Measurements from ENCODE around the gene THUMPD1.
"Not testable (repeated sequence)": the region's sequence is repeated elsewhere in the genome, so short reads cannot be mapped to it uniquely, and the experiment has no call there.

THUMPD1 gene

GRCh38 chr16:20696618-20697017 is 45.0 kb downstream of the THUMPD1 start:
- in situ Hi-C loops (cut with MboI; ENCODE audit: low sequenced_read_pairs), result no loop called here

DNA sequence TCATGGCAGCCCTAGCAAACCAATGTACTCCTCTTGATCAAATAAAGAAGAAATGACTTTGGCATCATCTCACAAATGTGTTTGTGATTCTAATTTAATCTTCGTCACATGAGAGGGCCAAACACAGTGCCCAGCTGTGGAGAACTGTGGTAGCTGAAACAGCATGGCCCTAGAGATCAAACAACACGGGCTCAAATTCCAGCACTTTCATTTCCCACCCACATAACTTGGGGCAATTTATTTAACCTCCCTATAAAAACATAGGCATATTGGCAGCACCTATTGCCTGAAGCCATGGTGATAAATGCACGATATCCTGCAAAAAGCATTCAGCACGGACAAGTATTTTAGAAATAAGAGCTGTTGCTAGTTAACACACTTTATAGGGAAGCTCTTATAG is 46.6 kb downstream of the THUMPD1 start:
- in situ Hi-C loops (cut with MboI; ENCODE audit: low sequenced_read_pairs), result no loop called here

GRCh38 chr16:20694096-20694495 is 47.5 kb downstream of the THUMPD1 start:
- in situ Hi-C loops (cut with MboI; ENCODE audit: low sequenced_read_pairs), result not testable (repeated sequence)

DNA sequence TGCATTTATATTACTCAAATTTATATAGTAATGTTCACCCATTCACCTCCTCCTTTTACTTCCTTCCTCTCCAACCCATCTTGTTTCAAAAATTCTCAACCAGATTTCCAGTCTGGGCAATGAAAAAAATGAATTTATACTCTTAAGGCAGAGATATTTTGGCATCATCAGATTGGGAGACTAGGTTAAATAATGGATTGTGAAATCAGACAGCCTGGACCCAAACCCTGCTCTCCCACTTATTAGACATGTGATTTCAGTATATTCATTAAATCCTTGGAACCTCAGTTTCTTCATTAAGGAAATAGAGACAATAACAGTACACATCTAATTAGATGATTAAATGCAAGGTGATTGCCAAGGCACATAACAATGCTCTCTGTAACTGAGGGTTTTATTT is 52.0 kb downstream of the THUMPD1 start:
- in situ Hi-C loops (cut with MboI; ENCODE audit: low sequenced_read_pairs), result no loop called here

DNA sequence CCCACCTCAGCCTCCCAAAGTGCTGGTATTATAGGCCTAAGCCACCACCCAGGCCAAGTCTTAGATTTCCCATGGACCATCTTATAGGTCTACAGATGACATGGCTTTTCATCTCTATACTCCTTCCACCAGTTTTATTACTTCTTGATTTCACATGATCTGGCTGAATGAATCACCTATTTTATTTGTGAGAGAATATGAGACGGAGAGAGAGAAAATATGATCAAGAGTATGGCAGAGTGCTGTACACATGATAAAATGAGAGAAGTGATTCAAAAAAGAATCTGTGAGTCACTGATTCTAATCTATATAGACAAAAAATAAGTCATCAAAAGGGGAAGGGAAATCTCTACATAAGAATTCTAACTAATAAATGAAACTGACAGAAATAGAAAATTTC is 57.8 kb downstream of the THUMPD1 start:
- in situ Hi-C loops (cut with MboI; ENCODE audit: low sequenced_read_pairs), result no loop called here
